Caco-2 (cell line): Measurements from ENCODE around the gene CRELD1. TPM values are rescaled to one million over a fixed set of nuclear protein-coding genes. Genes with fewer than 3 reads are reported as not detected.
A peak's percentile ranks its signal among the peaks of the same experiment; 100 is the strongest.

Source experiments
- BruUV-seq: library from RNA; stranded (reverse); fragments of 400-500 nt; replicated peaks from 2 replicates; lab custom pipeline; 2021; lab: Mats Ljungman, UMichigan
- CTCF ChIA-PET: fragments of 300-600 bp; sonication (Branson Sonifier 250); formaldehyde crosslinking; loops from one replicate; lab custom pipeline; 2022; ENCODE audit warnings: antibody characterized with exemption; lab: Charles Lee
- POLR2A ChIA-PET: fragments of 300-600 bp; sonication (Branson Sonifier 250); formaldehyde crosslinking; loops from one replicate; lab custom pipeline; 2022; ENCODE audit warnings: antibody characterized with exemption; lab: Charles Lee
- DNase-seq, 2 experiments: peaks; one replicate each; pipeline versions ENCODE4 v3.0.0 to v3.0.0-alpha.2; 2020 to 2022
- H3K27me3 ChIP-seq: replicated peaks from 2 replicates; pipeline ENCODE4 v1.6.0; 2011; ENCODE audit warnings: low read length; ENCODE audit not compliant: control insufficient read depth, insufficient read depth
- H3K36me3 ChIP-seq: 2 replicates; pipeline ENCODE4 v1.5.1; 2011; ENCODE audit warnings: low read length; ENCODE audit not compliant: control insufficient read depth, insufficient read depth
- H3K4me1 ChIP-seq: fragments of 250-450 bp; sonication (Bioruptor Pico); 2 replicates; pipeline ENCODE4 v1.5.1; 2020; ENCODE audit warnings: mild to moderate bottlenecking
- H3K4me3 ChIP-seq: 2 replicates; pipeline ENCODE4 v1.5.1; 2011; ENCODE audit warnings: low read depth, mild to moderate bottlenecking, control low read depth, low read length
- H3K9me3 ChIP-seq: fragments of 250-450 bp; sonication (Bioruptor Pico); 2 replicates; pipeline ENCODE4 v1.5.1; 2020; ENCODE audit warnings: mild to moderate bottlenecking, moderate library complexity
- H3K27ac Mint-ChIP-seq: one replicate; pipeline ENCODE4 v1.8.0; 2022; ENCODE audit warnings: mixed read lengths; ENCODE audit not compliant: unreplicated experiment
- H3K27me3 Mint-ChIP-seq: one replicate; pipeline ENCODE4 v1.8.0; 2022; ENCODE audit warnings: mixed read lengths; ENCODE audit not compliant: insufficient read depth, unreplicated experiment
- H3K36me3 Mint-ChIP-seq: one replicate; pipeline ENCODE4 v1.8.0; 2022; ENCODE audit warnings: mild to moderate bottlenecking, mixed read lengths; ENCODE audit not compliant: insufficient read depth, unreplicated experiment
- H3K4me1 Mint-ChIP-seq: one replicate; pipeline ENCODE4 v1.8.0; 2022; ENCODE audit warnings: low read depth, mixed read lengths; ENCODE audit not compliant: unreplicated experiment
- H3K4me3 Mint-ChIP-seq: one replicate; pipeline ENCODE4 v1.8.0; 2022; ENCODE audit warnings: mild to moderate bottlenecking, moderate library complexity, mixed read lengths; ENCODE audit not compliant: unreplicated experiment
- H3K9me3 Mint-ChIP-seq: one replicate; pipeline ENCODE4 v1.8.0; 2022; ENCODE audit warnings: mixed read lengths; ENCODE audit not compliant: unreplicated experiment
- intact Hi-C: fragments of 100-400 bp; cut with micrococcal nuclease; formaldehyde crosslinking; loops from one replicate; pipeline ENCODE4 v1.10.0; 2022; ENCODE audit not compliant: unreplicated experiment
- total RNA-seq: library from RNA; stranded (reverse); gene quantifications from 2 replicates; pipeline ENCODE4 v1.2.3, GENCODE V29; 2022
- TF ChIP-seq, protein P1 (sequence below), 2 experiments: fragments of 200-600 bp in 1 of 2; IDR thresholded peaks; 1 replicate in 1 of 2; 2 replicates in 1 of 2; pipeline versions ENCODE4 v1.5.1 to v1.8.0; 2011 to 2022; ENCODE audit warnings: antibody characterized with exemption in 1 of 2, control low read depth in 1 of 2, inconsistent platforms in 1 of 2, low read depth in 1 of 2, low read length in 1 of 2, mild to moderate bottlenecking in 1 of 2, moderate library complexity in 1 of 2; ENCODE audit not compliant: insufficient read depth in 1 of 2, severe bottlenecking in 1 of 2, unreplicated experiment in 1 of 2

The CRELD1 gene
- total RNA-seq, 1 experiment from 2014 or later = 18.3 TPM

DNA sequence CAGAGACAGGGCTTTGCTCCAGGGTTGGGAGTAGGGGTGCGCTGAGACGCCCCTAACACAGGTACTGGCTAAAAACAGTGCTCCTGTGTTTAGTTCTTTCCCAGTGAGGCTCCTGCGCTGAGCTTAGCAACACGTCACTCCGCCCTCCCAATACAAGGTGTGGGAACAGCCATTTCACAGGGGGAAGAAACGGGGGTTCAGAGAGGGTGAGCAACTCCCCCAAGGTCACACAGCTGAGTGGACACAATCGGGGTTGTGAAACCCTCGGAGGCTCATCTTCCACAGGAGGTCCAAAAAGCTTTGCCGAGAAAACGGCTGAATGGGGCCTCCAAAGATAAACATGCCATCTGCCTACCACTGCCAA is 17.9 kb downstream of the CRELD1 start:
- no TSS peak for BruUV-seq
- H3K36me3 ChIP-seq = no peaks in the 10 kb centered on the region; the same call in 1 of the 2 replicates
- H3K27me3 Mint-ChIP-seq = no peaks in the 10 kb centered on the region
- H3K27ac Mint-ChIP-seq = no peak overlapping the region
- H3K27me3 ChIP-seq = no peaks in the 10 kb centered on the region
- peaks cover 14% of the 10 kb centered on the region for H3K36me3 Mint-ChIP-seq
- CTCF ChIA-PET = interaction anchor here (1.1 kb wide), 1 partner anchor 18 kb away, joined by 7 read pairs; the partner anchor contains the start of gene CRELD1
- TF ChIP-seq, protein P1, sequence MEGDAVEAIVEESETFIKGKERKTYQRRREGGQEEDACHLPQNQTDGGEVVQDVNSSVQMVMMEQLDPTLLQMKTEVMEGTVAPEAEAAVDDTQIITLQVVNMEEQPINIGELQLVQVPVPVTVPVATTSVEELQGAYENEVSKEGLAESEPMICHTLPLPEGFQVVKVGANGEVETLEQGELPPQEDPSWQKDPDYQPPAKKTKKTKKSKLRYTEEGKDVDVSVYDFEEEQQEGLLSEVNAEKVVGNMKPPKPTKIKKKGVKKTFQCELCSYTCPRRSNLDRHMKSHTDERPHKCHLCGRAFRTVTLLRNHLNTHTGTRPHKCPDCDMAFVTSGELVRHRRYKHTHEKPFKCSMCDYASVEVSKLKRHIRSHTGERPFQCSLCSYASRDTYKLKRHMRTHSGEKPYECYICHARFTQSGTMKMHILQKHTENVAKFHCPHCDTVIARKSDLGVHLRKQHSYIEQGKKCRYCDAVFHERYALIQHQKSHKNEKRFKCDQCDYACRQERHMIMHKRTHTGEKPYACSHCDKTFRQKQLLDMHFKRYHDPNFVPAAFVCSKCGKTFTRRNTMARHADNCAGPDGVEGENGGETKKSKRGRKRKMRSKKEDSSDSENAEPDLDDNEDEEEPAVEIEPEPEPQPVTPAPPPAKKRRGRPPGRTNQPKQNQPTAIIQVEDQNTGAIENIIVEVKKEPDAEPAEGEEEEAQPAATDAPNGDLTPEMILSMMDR (IDR thresholded peaks at IDR 0.05; ENCODE audit: insufficient read depth in 1 of 2, low read depth in 1 of 2, low read length in 1 of 2, severe bottlenecking in 1 of 2, unreplicated experiment in 1 of 2) = no peak
- 0 out of 2 replicates have a peak, but pooled peaks cover 6% of the 10 kb centered on the region for H3K4me1 ChIP-seq
- peak overlapping the region; percentile 63 for H3K4me3 Mint-ChIP-seq
- POLR2A ChIA-PET = no interaction called here
- no peaks in the 10 kb centered on the region for H3K4me1 Mint-ChIP-seq
- H3K4me3 ChIP-seq = no peak overlapping the region; the same call in 1 of the 2 replicates
- intact Hi-C loops = no loop called here
- no peak for DNase-seq
- no peaks in the 10 kb centered on the region for H3K9me3 Mint-ChIP-seq
- no peaks in the 10 kb centered on the region for H3K9me3 ChIP-seq

DNA sequence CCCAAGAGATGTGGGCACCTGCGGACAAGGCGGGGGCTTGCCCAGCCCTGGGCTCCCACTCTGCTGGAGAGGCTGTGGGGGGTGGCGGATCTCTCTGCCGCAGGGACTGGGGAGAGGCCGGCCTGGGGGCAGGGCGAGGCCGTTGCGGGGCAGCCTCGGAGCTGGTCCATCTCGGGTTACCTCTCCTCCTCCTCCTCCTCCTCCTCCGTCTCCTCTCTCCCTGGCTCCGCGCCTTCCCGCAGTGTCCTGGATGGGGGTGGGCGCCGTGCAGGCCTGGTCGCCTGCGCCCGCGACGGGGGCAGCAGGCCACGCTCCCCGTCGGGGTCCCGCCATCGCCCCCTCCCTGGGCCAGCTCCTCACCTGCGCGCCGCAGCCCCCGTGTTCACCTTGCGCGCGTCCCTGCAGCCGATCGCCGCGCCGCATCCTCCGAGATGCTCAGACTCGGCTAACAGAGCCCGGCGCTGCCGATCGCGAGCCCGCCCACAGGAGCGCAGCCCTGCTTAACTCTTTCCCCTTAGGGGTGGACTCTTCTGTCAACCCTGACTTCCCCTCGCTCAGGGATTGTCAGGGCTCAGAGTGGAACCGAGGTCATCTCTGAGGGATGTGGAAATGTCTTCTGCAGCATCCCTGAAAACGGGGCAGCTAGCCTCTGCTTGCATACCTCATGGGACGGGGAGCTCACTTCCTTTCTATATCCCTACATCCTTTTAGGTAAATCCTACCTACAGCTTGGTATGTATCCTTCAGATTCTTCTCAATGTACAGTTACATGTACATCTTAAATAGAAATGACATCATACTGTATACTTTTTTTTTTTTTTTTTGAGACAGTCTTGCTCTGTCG is 18.6 kb downstream of the CRELD1 start, which contains the start of gene PRRT3:
Gene PRRT3, minus strand, starts transcription at position 447 of the 844 bp plus-strand sequence. CDS start 2,293 bp downstream, outside the sequence.
- H3K4me1 Mint-ChIP-seq = no peaks in the 10 kb centered on the region
- H3K27me3 Mint-ChIP-seq = no peaks in the 10 kb centered on the region
- BruUV-seq = no TSS peak
- intact Hi-C loops = no loop called here
- Histone ChIP-seq H3K36me3 (no peaks in the 10 kb centered on the region; the same call in 1 of the 2 replicates), H3K4me1 (0 out of 2 replicates have a peak, but pooled peaks cover 6% of the 10 kb centered on the region), H3K4me3 (peak within 1 kb of the TSS; percentile 35), H3K9me3 (no peaks in the 10 kb centered on the region), H3K27me3 (no peaks in the 10 kb centered on the region)
- DNase-seq = peak in 1 of 2 experiments; percentile 30
- ChIA-PET POLR2A (interaction anchor here (0.5 kb wide), 1 partner anchor 72 kb away, joined by 6 read pairs; no protein-coding TSS in a partner anchor), CTCF (interaction anchor here (0.5 to 1.1 kb wide), 3 partner anchors 19 to 137 kb away, joined by 3 to 7 read pairs (median 3); partner anchors contain the start of gene CRELD1)
- TF ChIP-seq, protein P1 (IDR thresholded peaks at IDR 0.05; ENCODE audit: insufficient read depth in 1 of 2, low read depth in 1 of 2, low read length in 1 of 2, severe bottlenecking in 1 of 2, unreplicated experiment in 1 of 2) = no peak
- peak within 1 kb of the TSS; percentile 63 for H3K4me3 Mint-ChIP-seq
- no peak within 1 kb of the TSS for H3K27ac Mint-ChIP-seq
- H3K36me3 Mint-ChIP-seq = peaks cover 8% of the 10 kb centered on the region
- H3K9me3 Mint-ChIP-seq = no peaks in the 10 kb centered on the region

DNA sequence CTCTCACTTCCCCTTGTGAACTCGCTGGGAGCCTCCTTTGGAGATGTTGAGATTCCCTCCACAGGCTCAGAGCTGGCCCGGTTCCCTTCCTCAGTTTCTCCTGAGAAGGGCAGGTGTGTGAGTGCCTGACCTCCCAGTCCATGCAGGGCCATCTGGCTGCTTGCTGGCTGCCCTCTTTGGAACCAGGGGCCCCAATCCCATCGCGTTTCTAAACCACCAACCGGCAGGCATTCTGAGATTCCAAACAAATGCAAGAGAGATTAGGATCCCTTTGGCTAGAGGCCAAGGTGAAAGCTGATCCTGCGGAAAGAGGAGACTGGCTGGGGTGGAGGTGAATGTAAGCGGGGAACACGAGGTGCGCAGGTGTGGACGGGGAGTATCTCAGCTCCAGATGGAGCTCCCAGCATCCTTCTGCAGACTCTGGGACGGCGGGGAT is 21.5 kb downstream of the CRELD1 start:
- no peaks in the 10 kb centered on the region for H3K36me3 ChIP-seq
- no peak for DNase-seq
- Mint-ChIP-seq H3K4me1 (no peaks in the 10 kb centered on the region), H3K9me3 (no peaks in the 10 kb centered on the region), H3K27me3 (no peaks in the 10 kb centered on the region), H3K4me3 (no peak overlapping the region), H3K27ac (no peak overlapping the region), H3K36me3 (peaks cover 7% of the 10 kb centered on the region)
- no peaks in the 10 kb centered on the region for H3K4me1 ChIP-seq
- no peaks in the 10 kb centered on the region for H3K9me3 ChIP-seq
- H3K27me3 ChIP-seq = no peaks in the 10 kb centered on the region
- TF ChIP-seq, protein P1 (IDR thresholded peaks at IDR 0.05; ENCODE audit: insufficient read depth in 1 of 2, low read depth in 1 of 2, low read length in 1 of 2, severe bottlenecking in 1 of 2, unreplicated experiment in 1 of 2) = no peak
- ChIA-PET CTCF (interaction anchor here (0.8 kb wide), 1 partner anchor 9 kb away, joined by 4 read pairs; no protein-coding TSS in a partner anchor), POLR2A (no interaction called here)
- no TSS peak for BruUV-seq
- intact Hi-C loops = no loop called here
- H3K4me3 ChIP-seq = no peak overlapping the region
